CD14-positive monocyte (primary cell): ENCODE results near the gene ITPR3. TPM values are rescaled to one million over a fixed set of nuclear protein-coding genes. Genes with fewer than 3 reads are reported as not detected.

Experiments used
- DNase-seq, 3 donors: peaks; one replicate each; pipeline ENCODE4 v3.0.0-alpha.2; 2011 to 2022
- H2AFZ ChIP-seq: 2 replicates; pipeline ENCODE4 v1.6.0; 2012; ENCODE audit warnings: mild to moderate bottlenecking, low read depth, low read length, inconsistent platforms; ENCODE audit not compliant: insufficient read depth, poor library complexity, severe bottlenecking
- H3K27ac ChIP-seq, 2 donors: 1 replicate in 1 of 2; 2 replicates in 1 of 2; pipeline ENCODE4 v1.5.1; 2012 to 2013; ENCODE audit warnings: low read length in 2 of 2, control low read depth in 1 of 2, inconsistent platforms in 1 of 2, low read depth in 1 of 2, mild to moderate bottlenecking in 1 of 2
- H3K27me3 ChIP-seq, 2 donors: one replicate each; pipeline versions ENCODE4 v1.6.0 to v1.6.1; 2011 to 2013; ENCODE audit warnings: low read length in 2 of 2; ENCODE audit not compliant: control insufficient read depth in 2 of 2, insufficient read depth in 2 of 2
- H3K36me3 ChIP-seq, 2 donors: replicated peaks in 1 of 2; 1 replicate in 1 of 2; 2 replicates in 1 of 2; pipeline versions ENCODE4 v1.5.1 to v1.6.1; 2012 to 2013; ENCODE audit warnings: low read length in 2 of 2, control low read depth in 1 of 2, inconsistent platforms in 1 of 2, mild to moderate bottlenecking in 1 of 2; ENCODE audit not compliant: insufficient read depth in 2 of 2, control insufficient read depth in 1 of 2
- H3K4me1 ChIP-seq, 2 donors: 1 replicate in 1 of 2; 2 replicates in 1 of 2; pipeline versions ENCODE4 v1.5.1 to v1.6.1; 2012 to 2013; ENCODE audit warnings: low read length in 2 of 2, control low read depth in 1 of 2, inconsistent platforms in 1 of 2, mild to moderate bottlenecking in 1 of 2, moderate library complexity in 1 of 2; ENCODE audit not compliant: insufficient read depth in 2 of 2, control insufficient read depth in 1 of 2
- H3K4me2 ChIP-seq: replicated peaks from 2 replicates; pipeline ENCODE3; 2012; ENCODE audit warnings: low read length, moderate library complexity, mild to moderate bottlenecking; ENCODE audit not compliant: poor library complexity, severe bottlenecking; ENCODE audit errors: extremely low read depth
- H3K4me3 ChIP-seq, 3 experiments: fragments of 200-600 bp in 1 of 3; sonication (generic) in 1 of 3; replicated peaks in 1 of 3; 1 replicate in 2 of 3; 2 replicates in 1 of 3; pipeline ENCODE4 v1.5.1; 2011 to 2013; ENCODE audit warnings: low read length in 3 of 3, mild to moderate bottlenecking in 3 of 3, control low read depth in 2 of 3, low read depth in 2 of 3, inconsistent platforms in 1 of 3, moderate library complexity in 1 of 3
- H3K79me2 ChIP-seq: 2 replicates; pipeline ENCODE4 v1.6.0; 2012; ENCODE audit warnings: mild to moderate bottlenecking, control low read depth, inconsistent platforms, low read length, moderate library complexity; ENCODE audit not compliant: insufficient read depth
- H3K9ac ChIP-seq: 2 replicates; pipeline ENCODE4 v1.6.0; 2017; ENCODE audit warnings: low read length, mild to moderate bottlenecking; ENCODE audit not compliant: insufficient read depth, poor library complexity, severe bottlenecking
- H3K9me3 ChIP-seq, 2 donors: replicated peaks in 1 of 2; 1 replicate in 1 of 2; 2 replicates in 1 of 2; pipeline versions ENCODE4 v1.5.1 to v1.6.1; 2012 to 2013; ENCODE audit warnings: low read length in 2 of 2, control low read depth in 1 of 2; ENCODE audit not compliant: control insufficient read depth in 1 of 2, insufficient read depth in 1 of 2
- H4K20me1 ChIP-seq: 2 replicates; pipeline ENCODE4 v1.6.0; 2012; ENCODE audit warnings: mild to moderate bottlenecking, low read length, control low read depth, moderate library complexity; ENCODE audit not compliant: insufficient read depth
- H3K27ac Mint-ChIP-seq, 7 donors: one replicate each; pipeline ENCODE4 v1.8.0; 2020; ENCODE audit warnings: mild to moderate bottlenecking in 7 of 7, mixed read lengths in 7 of 7, moderate library complexity in 6 of 7, inconsistent platforms in 2 of 7
- H3K27me3 Mint-ChIP-seq, 3 donors: one replicate each; pipeline ENCODE4 v1.8.0; 2021 to 2022; ENCODE audit warnings: low read depth in 3 of 3, mild to moderate bottlenecking in 3 of 3, mixed read lengths in 3 of 3, moderate library complexity in 3 of 3, inconsistent platforms in 1 of 3
- H3K36me3 Mint-ChIP-seq, 2 donors: one replicate each; pipeline ENCODE4 v1.8.0; 2020; ENCODE audit warnings: mixed read lengths in 2 of 2, inconsistent platforms in 1 of 2, mild to moderate bottlenecking in 1 of 2
- H3K4me1 Mint-ChIP-seq: one replicate; pipeline ENCODE4 v1.8.0; 2020; ENCODE audit warnings: mild to moderate bottlenecking, mixed read lengths
- H3K4me3 Mint-ChIP-seq, 2 donors: one replicate each; pipeline ENCODE4 v1.8.0; 2020; ENCODE audit warnings: mild to moderate bottlenecking in 2 of 2, mixed read lengths in 2 of 2, moderate library complexity in 1 of 2
- H3K9me3 Mint-ChIP-seq, 7 donors: one replicate each; pipeline ENCODE4 v1.8.0; 2020 to 2022; ENCODE audit warnings: mixed read lengths in 7 of 7, mild to moderate bottlenecking in 6 of 7, moderate library complexity in 6 of 7, inconsistent platforms in 2 of 7
- WGBS: methylation state at CpG from one replicate; pipeline ENCODE4 v1.1.5; 2013; ENCODE audit warnings: missing lambda C conversion rate; ENCODE audit not compliant: insufficient coverage; 5-methylcytosine and 5-hydroxymethylcytosine counted together
- intact Hi-C, 2 donors: fragments of 100-400 bp; cut with micrococcal nuclease; formaldehyde crosslinking; loops; one replicate each; pipeline versions ENCODE4 v1.15.0 to v1.15.1; 2023
- polyA plus RNA-seq, 3 donors: library from polyadenylated mRNA; depleted of rRNA in 1 of 3; unstranded in 2 of 3; stranded (reverse) in 1 of 3; fragments of 300-500 nt in 2 of 3; fragments of >200 nt in 1 of 3; fragmentation: Illumina TruSeq in 2 of 3; gene quantifications; 1 replicate in 2 of 3; 2 replicates in 1 of 3; pipeline ENCODE4 v1.2.3, GENCODE V29; 2012 to 2021
- TF ChIP-seq, protein P1 (sequence below): fragments of 200-600 bp; IDR thresholded peaks from one replicate; pipeline ENCODE4 v1.8.0; 2022; ENCODE audit warnings: antibody characterized with exemption, mild to moderate bottlenecking

Gene ITPR3
- polyA plus RNA-seq, 3 donors = 1.8 TPM; not detected in 2

GRCh38 chr6:33713786-33714185, 92.7 kb downstream of the ITPR3 start:
- H3K4me2 ChIP-seq = no peak overlapping the region
- H3K27me3 ChIP-seq = no peaks in the 10 kb centered on the region
- peaks cover 14% of the 10 kb centered on the region for H3K4me1 Mint-ChIP-seq
- H3K27ac ChIP-seq = no peak overlapping the region
- no peak overlapping the region for H3K4me3 ChIP-seq
- peaks cover 0 to 1% (median 0%) of the 10 kb centered on the region in 7 donors for H3K9me3 Mint-ChIP-seq
- no peak for DNase-seq
- H3K36me3 Mint-ChIP-seq = peaks cover 4% of the 10 kb centered on the region in 2 donors
- no peaks in the 10 kb centered on the region for H3K9me3 ChIP-seq
- no peaks in the 10 kb centered on the region for H4K20me1 ChIP-seq
- H3K36me3 ChIP-seq = peaks cover 0 to 10% of the 10 kb centered on the region in 2 donors
- H3K27me3 Mint-ChIP-seq = peaks cover 0 to 4% (median 2%) of the 10 kb centered on the region in 3 donors
- H3K4me3 Mint-ChIP-seq = no peak overlapping the region
- intact Hi-C loops = no loop called here
- TF ChIP-seq, protein P1, sequence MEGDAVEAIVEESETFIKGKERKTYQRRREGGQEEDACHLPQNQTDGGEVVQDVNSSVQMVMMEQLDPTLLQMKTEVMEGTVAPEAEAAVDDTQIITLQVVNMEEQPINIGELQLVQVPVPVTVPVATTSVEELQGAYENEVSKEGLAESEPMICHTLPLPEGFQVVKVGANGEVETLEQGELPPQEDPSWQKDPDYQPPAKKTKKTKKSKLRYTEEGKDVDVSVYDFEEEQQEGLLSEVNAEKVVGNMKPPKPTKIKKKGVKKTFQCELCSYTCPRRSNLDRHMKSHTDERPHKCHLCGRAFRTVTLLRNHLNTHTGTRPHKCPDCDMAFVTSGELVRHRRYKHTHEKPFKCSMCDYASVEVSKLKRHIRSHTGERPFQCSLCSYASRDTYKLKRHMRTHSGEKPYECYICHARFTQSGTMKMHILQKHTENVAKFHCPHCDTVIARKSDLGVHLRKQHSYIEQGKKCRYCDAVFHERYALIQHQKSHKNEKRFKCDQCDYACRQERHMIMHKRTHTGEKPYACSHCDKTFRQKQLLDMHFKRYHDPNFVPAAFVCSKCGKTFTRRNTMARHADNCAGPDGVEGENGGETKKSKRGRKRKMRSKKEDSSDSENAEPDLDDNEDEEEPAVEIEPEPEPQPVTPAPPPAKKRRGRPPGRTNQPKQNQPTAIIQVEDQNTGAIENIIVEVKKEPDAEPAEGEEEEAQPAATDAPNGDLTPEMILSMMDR = no peak
- H3K79me2 ChIP-seq = peaks cover 5% of the 10 kb centered on the region
- peaks cover 13 to 16% of the 10 kb centered on the region in 2 donors for H3K4me1 ChIP-seq
- H3K9ac ChIP-seq = no peak overlapping the region
- WGBS = 95% methylated on average over 2 of the region's 2 CpGs
- no peak overlapping the region for H3K27ac Mint-ChIP-seq
- no peak overlapping the region for H2AFZ ChIP-seq

DNA sequence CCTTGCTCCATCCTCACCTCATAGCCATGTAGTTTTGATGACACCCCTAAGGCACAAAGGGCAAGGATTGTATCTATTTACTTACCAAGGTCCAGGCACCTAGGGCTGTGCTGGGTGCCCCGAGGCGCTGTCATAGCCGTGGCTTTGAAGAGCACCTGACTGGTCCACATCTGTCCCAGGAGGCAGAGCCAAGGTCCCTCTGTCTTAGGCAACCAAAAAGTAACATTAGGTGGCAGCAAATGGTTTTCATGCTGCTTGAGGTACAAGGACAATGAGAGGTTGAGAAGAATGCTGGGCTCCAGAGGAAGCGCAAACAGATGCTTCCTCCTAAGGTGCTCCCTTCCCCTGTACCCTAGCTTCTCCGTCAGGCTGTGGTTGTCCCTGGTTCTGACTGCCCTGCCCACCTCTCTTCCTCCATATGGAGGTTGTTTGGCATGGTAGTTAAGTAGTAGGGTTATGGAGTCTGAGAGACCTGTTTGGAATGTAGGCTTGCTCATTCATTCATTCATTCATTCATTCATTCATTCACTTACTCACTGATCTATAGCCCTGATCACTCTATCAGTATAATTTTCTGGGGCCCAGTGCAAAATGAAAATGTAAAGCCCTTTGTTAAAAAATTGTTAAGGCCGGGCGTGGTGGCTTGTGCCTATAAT, 93.4 kb downstream of the ITPR3 start:
- no peak overlapping the region for H2AFZ ChIP-seq

More for the DNA sequence above, 93.4 kb downstream of the ITPR3 start:
- intact Hi-C loops = no loop called here
- TF ChIP-seq, protein P1 = no peak
- Mint-ChIP-seq H3K4me3 (no peak overlapping the region), H3K27ac (no peak overlapping the region), H3K36me3 (no peaks in the 10 kb centered on the region), H3K4me1 (peaks cover 14% of the 10 kb centered on the region), H3K9me3 (peaks cover 0 to 2% (median 0%) of the 10 kb centered on the region in 7 donors), H3K27me3 (peaks cover 2 to 5% (median 2%) of the 10 kb centered on the region in 3 donors)
- Histone ChIP-seq H3K9ac (no peak overlapping the region), H3K9me3 (no peaks in the 10 kb centered on the region), H3K27ac (no peak overlapping the region), H3K4me1 (peaks cover 13 to 16% of the 10 kb centered on the region in 2 donors), H4K20me1 (no peaks in the 10 kb centered on the region), H3K4me2 (no peak overlapping the region), H3K79me2 (peaks cover 5% of the 10 kb centered on the region), H3K36me3 (peaks cover 0 to 3% of the 10 kb centered on the region in 2 donors), H3K4me3 (no peak overlapping the region), H3K27me3 (no peaks in the 10 kb centered on the region)
- WGBS = 84% methylated on average over 5 of the region's 7 CpGs
- DNase-seq = no peak
